ENCODE measurements around the gene PSMC1. TPM values are rescaled to one million over a fixed set of nuclear protein-coding genes. Genes with fewer than 3 reads are reported as not detected.

The PSMC1 gene
- total RNA-seq, 4 donors from 2014 or later = 86.8 to 163 (median 133) TPM

DNA sequence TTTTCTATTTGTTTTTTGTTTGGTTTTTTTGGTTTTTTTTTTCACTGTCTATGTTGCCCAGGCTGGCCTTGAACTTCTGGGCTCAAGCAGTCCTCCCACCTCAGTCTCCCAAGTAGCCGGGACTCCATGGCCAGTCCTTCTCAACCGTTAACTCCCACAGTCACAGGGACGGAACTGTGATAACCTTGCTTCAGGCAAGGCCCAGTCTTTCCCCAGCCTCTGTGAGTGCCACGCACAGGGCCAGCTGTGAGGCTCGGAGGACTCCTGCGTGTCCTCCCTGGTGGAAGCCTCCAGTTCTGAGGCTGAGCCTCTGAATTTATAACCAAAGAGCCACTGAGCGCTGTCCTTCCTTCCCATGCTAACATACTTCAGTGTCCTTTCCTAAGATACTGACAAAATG, 23.7 kb downstream of the PSMC1 start:
- H3K9me3 ChIP-seq = no peaks in the 10 kb centered on the region
- H3K4me1 ChIP-seq = peaks cover 0 to 5% of the 10 kb centered on the region in 2 donors
- H3K4me3 ChIP-seq (replicated peaks in 1 of 3) = no peak overlapping the region
- DNase-seq = no peak
- no peak overlapping the region for H3K27ac ChIP-seq
- H3K36me3 ChIP-seq = peaks cover 19 to 29% of the 10 kb centered on the region in 2 donors
- intact Hi-C loops (cut with DNase I) = no loop called here
- WGBS, 2 donors = 95 to 98% methylated on average over 7 of the region's 7 CpGs
- TF ChIP-seq, protein P1, sequence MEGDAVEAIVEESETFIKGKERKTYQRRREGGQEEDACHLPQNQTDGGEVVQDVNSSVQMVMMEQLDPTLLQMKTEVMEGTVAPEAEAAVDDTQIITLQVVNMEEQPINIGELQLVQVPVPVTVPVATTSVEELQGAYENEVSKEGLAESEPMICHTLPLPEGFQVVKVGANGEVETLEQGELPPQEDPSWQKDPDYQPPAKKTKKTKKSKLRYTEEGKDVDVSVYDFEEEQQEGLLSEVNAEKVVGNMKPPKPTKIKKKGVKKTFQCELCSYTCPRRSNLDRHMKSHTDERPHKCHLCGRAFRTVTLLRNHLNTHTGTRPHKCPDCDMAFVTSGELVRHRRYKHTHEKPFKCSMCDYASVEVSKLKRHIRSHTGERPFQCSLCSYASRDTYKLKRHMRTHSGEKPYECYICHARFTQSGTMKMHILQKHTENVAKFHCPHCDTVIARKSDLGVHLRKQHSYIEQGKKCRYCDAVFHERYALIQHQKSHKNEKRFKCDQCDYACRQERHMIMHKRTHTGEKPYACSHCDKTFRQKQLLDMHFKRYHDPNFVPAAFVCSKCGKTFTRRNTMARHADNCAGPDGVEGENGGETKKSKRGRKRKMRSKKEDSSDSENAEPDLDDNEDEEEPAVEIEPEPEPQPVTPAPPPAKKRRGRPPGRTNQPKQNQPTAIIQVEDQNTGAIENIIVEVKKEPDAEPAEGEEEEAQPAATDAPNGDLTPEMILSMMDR (IDR thresholded peaks at IDR 0.05) = no peak
- no peak for TF ChIP-seq POLR2A (IDR thresholded peaks at IDR 0.05)
- no peaks in the 10 kb centered on the region for H3K27me3 ChIP-seq

DNA sequence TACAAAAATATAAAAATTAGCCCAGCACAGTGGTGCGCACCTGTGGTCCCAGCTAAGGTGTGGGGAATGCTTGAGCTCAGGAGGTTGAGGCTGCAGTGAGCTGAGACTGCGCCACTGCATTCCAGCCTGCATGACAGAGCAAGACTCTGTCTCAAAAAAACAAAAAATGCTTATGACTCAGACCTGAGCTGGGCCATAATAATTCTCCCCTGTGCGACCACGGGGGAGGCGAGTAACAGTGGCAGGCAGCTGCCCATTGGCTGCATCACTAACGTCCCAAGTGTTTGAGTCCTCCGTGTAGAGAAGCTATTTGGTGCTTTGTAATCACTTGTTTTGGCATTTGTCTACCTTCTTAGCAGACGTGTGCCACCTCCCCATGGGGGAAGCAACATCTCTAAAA, 24.9 kb downstream of the PSMC1 start:
- Histone ChIP-seq H3K27me3 (no peaks in the 10 kb centered on the region), H3K9me3 (no peaks in the 10 kb centered on the region), H3K4me1 (no peaks in the 10 kb centered on the region), H3K27ac (no peak overlapping the region), H3K4me3 (replicated peaks in 1 of 3) (no peak overlapping the region), H3K36me3 (peaks cover 19 to 33% of the 10 kb centered on the region in 2 donors)
- intact Hi-C loops (cut with DNase I) = no loop called here
- no peak for TF ChIP-seq POLR2A (IDR thresholded peaks at IDR 0.05)
- TF ChIP-seq, protein P1 (IDR thresholded peaks at IDR 0.05) = no peak
- no peak for DNase-seq
- WGBS, 2 donors = 86 to 90% methylated on average over 8 of the region's 8 CpGs

GRCh38 chr14:90281756-90282155, 25.4 kb downstream of the PSMC1 start:
- H3K36me3 ChIP-seq = peaks cover 19 to 36% of the 10 kb centered on the region in 2 donors
- H3K27ac ChIP-seq = no peak overlapping the region
- TF ChIP-seq POLR2A (IDR thresholded peaks at IDR 0.05) = no peak
- TF ChIP-seq, protein P1 (IDR thresholded peaks at IDR 0.05) = no peak

GRCh38 chr14:90287791-90288190, 31.4 kb downstream of the PSMC1 start:
- DNase-seq = no peak
- TF ChIP-seq, protein P1 (IDR thresholded peaks at IDR 0.05) = no peak
- no peak for TF ChIP-seq POLR2A (IDR thresholded peaks at IDR 0.05)
- Histone ChIP-seq H3K9me3 (no peaks in the 10 kb centered on the region), H3K27me3 (no peaks in the 10 kb centered on the region), H3K4me3 (replicated peaks in 1 of 3) (no peak overlapping the region), H3K27ac (no peak overlapping the region), H3K36me3 (peaks cover 27 to 51% of the 10 kb centered on the region in 2 donors), H3K4me1 (no peaks in the 10 kb centered on the region)
- 79% methylated on average over 14 of the region's 14 CpGs for WGBS, 2 donors
- intact Hi-C loops (cut with DNase I) = no loop called here

More at GRCh38 chr14:90281756-90282155, 25.4 kb downstream of the PSMC1 start:
- Histone ChIP-seq H3K27me3 (no peaks in the 10 kb centered on the region), H3K4me3 (replicated peaks in 1 of 3) (no peak overlapping the region), H3K4me1 (no peaks in the 10 kb centered on the region), H3K9me3 (no peaks in the 10 kb centered on the region)
- intact Hi-C loops (cut with DNase I) = no loop called here
- no peak for DNase-seq

GRCh38 chr14:90288651-90289355, 32.5 kb downstream of the PSMC1 start:
- Histone ChIP-seq H3K27ac (no peak overlapping the region), H3K9me3 (no peaks in the 10 kb centered on the region), H3K4me1 (no peaks in the 10 kb centered on the region), H3K27me3 (no peaks in the 10 kb centered on the region), H3K4me3 (replicated peaks in 1 of 3) (no peak overlapping the region), H3K36me3 (peaks cover 27 to 51% of the 10 kb centered on the region in 2 donors)
- TF ChIP-seq, protein P1 (IDR thresholded peaks at IDR 0.05) = no peak
- no peak for TF ChIP-seq POLR2A (IDR thresholded peaks at IDR 0.05)
- DNase-seq = no peak
- intact Hi-C loops (cut with DNase I) = no loop called here
- WGBS, 2 donors = 77 to 90% methylated on average over 12 of the region's 12 CpGs

All from thyroid gland (tissue), 4 donors.